ENCODE measurements around the gene KCNH4.
A peak's percentile ranks its signal among the peaks of the same experiment; 100 is the strongest.
"Not testable (repeated sequence)": the region's sequence is repeated elsewhere in the genome, so short reads cannot be mapped to it uniquely, and the experiment has no call there.

KCNH4 gene

GRCh38 chr17:42178817-42179216, 2.1 kb downstream of the KCNH4 start:
- DNase-seq (ENCODE audit: low spot score) = no peak

DNA sequence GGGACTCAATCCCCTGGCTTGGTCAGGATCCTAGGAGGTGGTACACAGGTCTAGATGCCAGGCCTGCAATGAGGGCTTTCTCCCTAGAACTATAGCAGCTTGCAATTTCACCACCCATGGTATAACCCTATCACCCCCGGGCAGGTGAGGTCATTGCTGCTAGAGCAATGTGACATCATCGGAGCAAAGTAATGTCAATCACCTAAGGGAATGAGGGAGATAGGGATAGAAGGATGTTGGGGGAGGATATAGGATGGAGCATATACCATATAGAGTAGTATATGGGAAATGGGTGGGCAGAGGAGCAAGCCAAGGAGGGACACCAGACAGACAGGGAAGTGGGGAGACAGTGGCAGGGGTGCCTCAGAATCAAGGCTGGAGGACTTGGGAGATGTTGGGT, 3.3 kb downstream of the KCNH4 start:
- no peak for DNase-seq (ENCODE audit: low spot score)

DNA sequence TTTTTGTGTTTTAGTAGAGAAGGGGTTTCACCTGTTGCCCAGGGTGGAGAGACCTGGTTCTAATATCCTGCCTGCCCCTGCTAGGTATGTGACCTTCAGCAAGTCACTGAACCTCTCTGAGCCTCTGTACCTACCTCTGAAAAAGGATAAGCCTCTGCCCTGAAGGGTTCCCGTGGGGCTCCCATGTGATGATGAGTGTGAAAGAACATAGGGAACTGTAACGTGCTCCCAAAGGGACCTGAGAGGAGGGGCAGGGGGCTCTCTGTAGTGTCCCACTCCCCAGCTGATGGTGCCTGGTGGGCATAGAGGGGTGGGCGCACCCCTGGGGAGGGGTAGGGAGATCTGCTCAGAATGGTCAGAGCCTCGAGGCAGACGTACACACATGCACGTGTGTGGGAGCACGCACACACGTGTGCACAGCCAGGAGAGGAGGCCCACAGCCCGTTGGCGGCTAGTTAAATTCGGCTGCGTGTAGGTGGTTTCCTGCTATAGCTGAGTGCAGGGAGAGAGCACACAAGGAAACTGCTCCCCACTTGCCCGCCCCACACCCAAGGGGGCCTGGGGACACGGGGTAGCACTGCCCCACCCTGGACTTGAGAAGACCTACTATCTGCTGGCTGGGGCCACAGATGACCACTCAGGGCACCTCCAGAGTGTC, 6.7 kb downstream of the KCNH4 start:
- DNase-seq (ENCODE audit: low spot score) = no peak

DNA sequence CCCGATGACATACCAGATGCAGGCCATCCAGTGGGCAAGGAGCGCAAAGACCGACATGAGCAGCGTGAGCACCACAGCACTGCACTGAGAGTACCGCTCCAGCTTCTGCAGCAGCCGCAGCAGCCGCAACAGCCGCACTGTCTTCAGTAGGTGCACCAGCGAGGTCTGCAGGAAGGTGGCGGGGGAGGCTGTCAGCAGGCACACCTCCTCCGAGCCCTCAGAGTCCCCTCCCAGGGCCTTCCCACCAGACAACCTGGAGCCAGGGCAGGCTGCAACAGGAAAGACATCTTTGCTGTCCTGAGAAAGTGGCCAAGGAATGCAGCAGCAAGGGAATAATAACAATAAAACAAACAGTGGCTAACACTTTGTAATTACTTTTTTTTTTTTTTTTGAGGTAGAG, 9.1 kb downstream of the KCNH4 start:
- no peak for DNase-seq (ENCODE audit: low spot score)

GRCh38 chr17:42169351-42169750, 11.6 kb downstream of the KCNH4 start:
- no peak for DNase-seq (ENCODE audit: low spot score)

GRCh38 chr17:42167807-42168206, 13.1 kb downstream of the KCNH4 start:
- no peak for DNase-seq (ENCODE audit: low spot score)

GRCh38 chr17:42166196-42166763, 14.7 kb downstream of the KCNH4 start:
- no peak for DNase-seq (ENCODE audit: low spot score)

DNA sequence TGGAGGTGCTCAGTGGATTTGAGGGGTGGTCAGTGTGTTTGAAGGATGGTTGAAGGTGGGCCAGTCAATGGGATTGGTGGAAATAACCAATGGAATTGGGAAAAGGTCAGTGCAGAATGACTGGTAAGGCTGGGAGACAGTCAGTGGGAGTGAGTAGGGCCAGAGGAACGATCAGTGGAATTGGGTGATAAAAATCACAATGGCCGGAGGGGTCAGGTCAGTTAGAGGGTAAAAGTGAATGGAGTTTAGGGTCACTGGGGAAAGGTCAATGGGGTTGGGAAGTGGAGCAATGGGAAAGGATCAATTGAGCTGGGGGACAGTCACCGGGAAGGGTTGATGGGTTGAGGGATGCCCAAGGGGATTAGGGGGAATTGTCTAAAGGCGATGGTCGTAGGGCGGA, 15.2 kb downstream of the KCNH4 start:
- no peak for DNase-seq (ENCODE audit: low spot score)

- DNase-seq (ENCODE audit: low spot score) = no peak
These were observed 17.1 kb downstream of the KCNH4 start for GRCh38 chr17:42163696-42164407.

GRCh38 chr17:42163113-42163512, 17.8 kb downstream of the KCNH4 start:
- DNase-seq (ENCODE audit: low spot score) = no peak

- no peak for DNase-seq (ENCODE audit: low spot score)
These were observed 20.4 kb downstream of the KCNH4 start for GRCh38 chr17:42160531-42160910.

- no peak for DNase-seq (ENCODE audit: low spot score)
These were observed 21.0 kb downstream of the KCNH4 start for GRCh38 chr17:42159796-42160530.

DNA sequence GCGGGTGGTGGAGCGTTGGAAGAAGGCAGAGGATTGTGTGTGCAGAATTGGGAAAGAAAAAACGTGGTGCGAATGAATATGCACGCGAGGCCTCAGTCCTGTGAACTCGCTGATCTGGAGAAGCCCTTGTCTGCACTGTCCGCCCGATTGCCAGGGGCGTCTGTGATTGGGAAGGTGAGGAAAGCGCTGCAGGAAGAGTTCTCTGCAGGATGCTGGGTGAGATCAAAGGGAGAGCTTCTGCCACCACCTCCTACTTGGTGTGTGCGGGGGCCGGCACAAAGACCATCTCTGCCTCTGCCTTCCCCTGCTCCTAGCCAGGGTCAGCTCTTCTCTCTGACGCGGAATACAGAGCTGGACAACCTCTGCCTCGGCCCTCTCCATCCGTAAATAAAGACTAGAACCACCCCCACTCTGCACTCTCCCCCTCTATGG, 25.3 kb downstream of the KCNH4 start:
- no peak for DNase-seq (ENCODE audit: low spot score)

- DNase-seq (ENCODE audit: low spot score) = peak; percentile 62
These were observed 26.8 kb downstream of the KCNH4 start for GRCh38 chr17:42153919-42154742.

DNA sequence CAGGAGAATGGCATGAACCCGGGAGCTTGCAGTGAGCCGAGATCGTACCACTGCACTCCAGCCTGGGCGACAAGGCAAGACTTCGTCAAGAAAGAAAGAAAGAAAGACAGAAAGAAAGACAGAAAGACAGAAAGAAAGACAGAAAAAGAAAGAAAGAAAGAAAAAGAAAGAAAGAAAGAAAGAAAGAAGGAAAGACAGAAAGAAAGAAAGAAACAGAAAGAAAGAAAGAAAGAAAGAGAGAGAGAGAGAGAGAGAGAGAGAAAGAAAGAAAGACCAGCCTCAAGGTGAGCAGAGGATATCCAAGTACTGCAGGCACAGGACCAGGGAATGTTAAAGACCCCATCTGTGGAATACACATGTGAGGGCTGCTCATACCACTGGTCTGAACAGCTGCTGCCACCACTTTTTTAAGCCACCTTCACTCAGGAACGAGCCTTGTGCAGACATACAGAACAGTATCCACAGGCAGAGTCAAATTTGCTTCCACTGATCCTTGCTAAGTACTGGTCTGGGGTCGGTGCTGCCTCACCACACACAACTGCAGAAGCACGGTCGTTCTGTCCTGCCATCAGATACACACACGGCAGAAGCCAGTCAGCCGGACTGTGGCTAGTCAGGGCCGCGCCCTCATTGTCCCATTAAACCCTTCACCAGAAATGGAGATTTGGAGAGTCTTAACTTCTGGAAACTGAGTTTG, 33.9 kb downstream of the KCNH4 start:
- DNase-seq (ENCODE audit: low spot score) = no peak

- not testable (repeated sequence) for DNase-seq (ENCODE audit: low spot score)
These were observed 37.8 kb downstream of the KCNH4 start for GRCh38 chr17:42143138-42143537.

DNA sequence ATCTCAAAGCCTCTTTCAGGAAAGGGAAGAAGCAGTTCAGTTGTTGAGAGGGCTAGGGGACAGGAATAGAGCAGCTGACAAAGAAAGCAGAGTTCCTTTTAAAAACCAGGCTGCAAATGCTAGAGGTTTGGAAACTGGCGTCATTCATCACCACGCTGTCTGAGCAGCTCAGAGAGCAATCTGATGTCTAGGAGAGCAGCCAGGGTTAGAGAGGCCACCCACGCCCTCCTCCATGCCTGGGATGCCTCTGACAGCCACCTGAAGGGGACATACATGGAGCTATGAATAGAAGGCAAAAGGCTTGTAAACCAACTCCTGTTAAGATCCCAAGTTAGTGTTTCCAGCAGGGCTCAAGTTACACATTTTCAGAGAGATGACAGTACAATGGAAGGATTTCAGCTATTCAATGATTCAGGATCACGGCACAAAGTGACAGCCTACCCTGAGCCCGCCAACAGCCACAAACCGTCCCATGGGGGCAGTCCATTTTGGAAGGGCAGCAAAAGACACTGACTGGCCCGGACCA, 38.5 kb downstream of the KCNH4 start:
- no peak for DNase-seq (ENCODE audit: low spot score)

DNA sequence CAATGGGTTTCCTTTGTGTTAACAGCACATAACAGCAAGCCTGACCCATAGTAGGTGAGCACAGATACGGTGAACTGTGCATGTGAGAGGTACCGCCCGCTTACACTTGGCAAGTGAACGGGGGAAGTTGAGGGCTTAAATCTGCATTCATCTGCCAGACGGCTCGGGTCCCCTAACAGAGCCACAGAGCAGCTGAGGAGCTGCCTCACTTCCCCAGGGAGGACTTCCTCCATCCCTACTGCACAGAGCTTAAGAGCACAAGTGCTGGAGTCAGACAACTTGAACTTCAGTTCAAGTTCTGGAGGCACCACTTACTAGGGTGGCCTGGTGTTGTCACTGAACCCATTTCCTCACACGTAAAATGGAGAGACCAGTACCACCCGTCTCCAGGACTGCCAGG, 39.6 kb downstream of the KCNH4 start:
- DNase-seq (ENCODE audit: low spot score) = no peak

DNA sequence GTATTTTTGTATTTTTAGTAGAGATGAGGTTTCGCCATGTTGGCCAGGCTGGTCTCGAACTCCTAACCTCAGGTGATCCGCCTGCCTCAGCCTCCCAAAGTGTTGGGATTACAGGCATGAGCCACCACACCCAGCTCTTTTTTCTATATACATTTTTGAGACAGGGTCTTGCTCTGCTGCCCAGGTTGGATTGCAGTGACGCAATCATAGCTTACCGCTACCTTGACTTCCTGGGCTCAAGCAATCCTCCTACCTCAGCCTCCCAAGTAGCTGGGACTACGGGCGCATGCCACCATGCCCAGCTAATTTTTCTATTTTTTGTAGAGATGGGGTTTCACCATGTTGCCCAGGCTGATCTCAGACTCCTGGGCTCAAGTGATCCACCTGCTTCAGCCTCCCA, 40.3 kb downstream of the KCNH4 start:
- not testable (repeated sequence) for DNase-seq (ENCODE audit: low spot score)

DNA sequence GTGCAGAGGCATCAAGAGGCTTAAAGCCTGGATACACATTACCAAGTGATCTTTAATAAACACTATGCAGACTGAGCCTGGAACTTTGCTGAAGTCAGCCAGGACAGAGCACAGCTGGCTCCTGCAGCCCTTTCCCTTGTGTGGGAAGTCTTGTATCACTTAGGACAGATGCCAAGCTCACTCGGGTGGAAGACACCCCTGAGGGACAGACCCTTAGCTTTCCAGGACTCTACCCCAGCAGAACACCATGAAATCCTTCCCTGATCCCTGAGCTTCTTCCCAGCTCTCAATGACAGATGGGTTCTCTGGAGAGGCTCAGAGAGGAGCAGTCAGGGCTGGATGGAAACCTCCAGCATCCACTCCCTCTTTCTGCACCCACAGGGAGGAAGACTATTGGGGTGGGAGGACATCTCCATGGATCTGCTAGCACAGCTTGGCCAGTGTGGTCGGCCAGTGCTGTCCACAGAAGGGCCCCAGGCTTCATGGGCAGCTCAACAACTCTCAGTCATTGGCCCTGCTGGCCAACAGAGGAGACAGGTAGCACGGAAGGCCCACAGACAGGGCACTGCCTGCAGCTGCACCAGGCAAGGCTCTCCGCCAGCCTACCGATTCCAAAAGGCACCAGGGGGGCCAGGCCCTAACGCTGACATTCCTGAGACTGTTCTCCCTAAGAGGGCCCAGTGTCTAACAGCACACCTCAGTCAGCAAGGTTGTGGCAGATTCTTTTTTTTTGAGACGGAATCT, 42.0 kb downstream of the KCNH4 start:
- DNase-seq (ENCODE audit: low spot score) = no peak

All from kidney capillary endothelial cell (primary cell).